Esophagus muscularis mucosa (tissue), 4 donors: ENCODE results near the gene LYSMD4. TPM values are rescaled to one million over a fixed set of nuclear protein-coding genes. Genes with fewer than 3 reads are reported as not detected.

Source experiments
- DNase-seq: peaks from one replicate; pipeline ENCODE4 v3.0.0-alpha.2; 2017; ENCODE audit errors: extremely low spot score
- H3K27ac ChIP-seq, 4 donors: fragments of 200-600 bp; sonication (generic); replicated peaks in 1 of 4; 1 replicate in 3 of 4; 2 replicates in 1 of 4; pipeline ENCODE4 v1.5.1; 2016 to 2019; ENCODE audit warnings: mild to moderate bottlenecking in 1 of 4
- H3K27me3 ChIP-seq, 4 donors: fragments of 200-600 bp; sonication (generic); one replicate each; pipeline versions ENCODE4 v1.5.1 to v1.6.0; 2016 to 2019
- H3K36me3 ChIP-seq, 4 donors: fragments of 200-600 bp; sonication (generic); one replicate each; pipeline ENCODE4 v1.5.1; 2016 to 2019
- H3K4me1 ChIP-seq, 4 donors: fragments of 200-600 bp; sonication (generic); one replicate each; pipeline ENCODE4 v1.5.1; 2016 to 2019
- H3K4me3 ChIP-seq, 4 donors: fragments of 200-600 bp; sonication (generic); 1 replicate in 2 of 4; 2 replicates in 2 of 4; pipeline ENCODE4 v1.5.1; 2016 to 2019; ENCODE audit warnings: mild to moderate bottlenecking in 4 of 4, moderate library complexity in 1 of 4
- H3K9me3 ChIP-seq, 4 donors: fragments of 200-600 bp; sonication (generic); 1 replicate in 3 of 4; 2 replicates in 1 of 4; pipeline ENCODE4 v1.5.1; 2016 to 2019
- CTCF ChIP-seq, 3 experiments: fragments of 200-600 bp in 2 of 3; fragments of 450-650 bp in 1 of 3; sonication (generic) in 2 of 3; IDR thresholded peaks; one replicate each; pipeline ENCODE4 v1.5.1; 2017 to 2019; ENCODE audit warnings: antibody characterized with exemption in 3 of 3, mild to moderate bottlenecking in 2 of 3, moderate library complexity in 1 of 3
- EP300 ChIP-seq: sonication (generic); formaldehyde crosslinking; IDR thresholded peaks from one replicate; pipeline ENCODE4 v1.6.1; 2017; ENCODE audit warnings: antibody characterized with exemption
- POLR2A ChIP-seq: fragments of 450-650 bp; IDR thresholded peaks from one replicate; pipeline ENCODE4 v1.6.1; 2017; ENCODE audit warnings: antibody characterized with exemption, moderate library complexity, mild to moderate bottlenecking, low read depth
- POLR2AphosphoS5 ChIP-seq, 2 donors: sonication (generic); formaldehyde crosslinking; IDR thresholded peaks; one replicate each; pipeline ENCODE4 v1.6.1; 2017; ENCODE audit warnings: antibody characterized with exemption in 2 of 2
- WGBS: methylation state at CpG from one replicate; pipeline ENCODE4 v1.1.5; 2018; 5-methylcytosine and 5-hydroxymethylcytosine counted together
- intact Hi-C: fragments of 100-400 bp; cut with DNase I; formaldehyde crosslinking; loops from one replicate; pipeline ENCODE4 v1.15.1; 2023
- total RNA-seq, 4 donors: library from RNA; depleted of rRNA; stranded (reverse); fragments of >200 nt; gene quantifications; one replicate each; pipeline versions ENCODE4 v1.1.0 to v1.2.1, GENCODE V29; 2016

LYSMD4 gene
- total RNA-seq, 4 donors from 2014 or later: 7.6 to 15.8 (median 15.2) TPM

- Histone ChIP-seq H3K27ac (peak overlapping the region; percentile 72 to 78 (median 77)), H3K9me3 (no peaks in the 10 kb centered on the region), H3K36me3 (peaks cover 0 to under 1% (median 0%) of the 10 kb centered on the region in 4 donors), H3K4me1 (peaks cover 43 to 61% (median 47%) of the 10 kb centered on the region in 4 donors), H3K27me3 (no peaks in the 10 kb centered on the region), H3K4me3 (no peak overlapping the region)
- DNase-seq: no peak
- peak in 1 of 2 donors; percentile 41 for TF ChIP-seq POLR2AphosphoS5 (IDR thresholded peaks at IDR 0.05)
- TF ChIP-seq CTCF (IDR thresholded peaks at IDR 0.05): peak; percentile 75 to 84 (median 80)
- TF ChIP-seq POLR2A: no peak
- 30% methylated on average over 3 of the region's 3 CpGs for WGBS
- intact Hi-C loops: loop anchor here (5.0 kb wide), 1 partner anchor 297 kb away; no protein-coding TSS in a partner anchor
Observed at GRCh38 chr15:99704444-99704838, 28.8 kb downstream of the LYSMD4 start.

- no peak overlapping the region for H3K4me3 ChIP-seq
- TF ChIP-seq POLR2AphosphoS5 (IDR thresholded peaks at IDR 0.05): peak in 1 of 2 donors; percentile 33
- TF ChIP-seq EP300: no peak
- TF ChIP-seq POLR2A: no peak
- TF ChIP-seq CTCF (IDR thresholded peaks at IDR 0.05): peak; percentile 47 to 70 (median 60)
- intact Hi-C loops: loop anchor here (5.0 kb wide), 1 partner anchor 297 kb away; no protein-coding TSS in a partner anchor
- H3K27ac ChIP-seq: peak overlapping the region; percentile 72 to 78 (median 77)
- no peaks in the 10 kb centered on the region for H3K36me3 ChIP-seq
- H3K4me1 ChIP-seq: peaks cover 37 to 55% (median 41%) of the 10 kb centered on the region in 4 donors
- H3K27me3 ChIP-seq: no peaks in the 10 kb centered on the region
- no peaks in the 10 kb centered on the region for H3K9me3 ChIP-seq
- 15% methylated on average over 7 of the region's 7 CpGs for WGBS
- no peak for DNase-seq
Observed at GRCh38 chr15:99703603-99704443, 29.4 kb downstream of the LYSMD4 start.

- H3K9me3 ChIP-seq: no peaks in the 10 kb centered on the region
- no peaks in the 10 kb centered on the region for H3K36me3 ChIP-seq
- DNase-seq: no peak
- H3K27ac ChIP-seq: peak overlapping the region; percentile 72 to 78 (median 77)
- WGBS: 47% methylated on average over 4 of the region's 4 CpGs
- TF ChIP-seq POLR2A (no peak), POLR2AphosphoS5 (IDR thresholded peaks at IDR 0.05) (no peak), EP300 (no peak), CTCF (IDR thresholded peaks at IDR 0.05) (no peak)
- intact Hi-C loops: loop anchor here (5.0 kb wide), 1 partner anchor 296 kb away; no protein-coding TSS in a partner anchor
- no peaks in the 10 kb centered on the region for H3K27me3 ChIP-seq
- H3K4me3 ChIP-seq: no peak overlapping the region
- H3K4me1 ChIP-seq: peaks cover 30 to 47% (median 33%) of the 10 kb centered on the region in 4 donors
Observed at GRCh38 chr15:99702895-99703602, 30.2 kb downstream of the LYSMD4 start.

GRCh38 chr15:99696096-99696495 is 37.1 kb downstream of the LYSMD4 start:
- WGBS: 74% methylated on average over 2 of the region's 2 CpGs
- Histone ChIP-seq H3K4me1 (peaks cover 0 to 5% (median 0%) of the 10 kb centered on the region in 4 donors), H3K27me3 (no peaks in the 10 kb centered on the region), H3K36me3 (peaks cover 7 to 43% (median 29%) of the 10 kb centered on the region in 4 donors), H3K27ac (no peak overlapping the region), H3K4me3 (no peak overlapping the region), H3K9me3 (no peaks in the 10 kb centered on the region)
- intact Hi-C loops: no loop called here
- no peak for DNase-seq
- no peak for TF ChIP-seq CTCF (IDR thresholded peaks at IDR 0.05)
- no peak for TF ChIP-seq EP300
- TF ChIP-seq POLR2A: no peak
- TF ChIP-seq POLR2AphosphoS5 (IDR thresholded peaks at IDR 0.05): no peak
